GM21526 (cell line): Measurements from ENCODE around the gene GLS.

ENCODE experiments used
- ATAC-seq: cut with Tn5 transposase; IDR thresholded peaks from one replicate; pipeline ENCODE4 v1.9.1; 2021; ENCODE audit warnings: moderate library complexity; ENCODE audit not compliant: unreplicated experiment, low FRiP score

Gene GLS

DNA sequence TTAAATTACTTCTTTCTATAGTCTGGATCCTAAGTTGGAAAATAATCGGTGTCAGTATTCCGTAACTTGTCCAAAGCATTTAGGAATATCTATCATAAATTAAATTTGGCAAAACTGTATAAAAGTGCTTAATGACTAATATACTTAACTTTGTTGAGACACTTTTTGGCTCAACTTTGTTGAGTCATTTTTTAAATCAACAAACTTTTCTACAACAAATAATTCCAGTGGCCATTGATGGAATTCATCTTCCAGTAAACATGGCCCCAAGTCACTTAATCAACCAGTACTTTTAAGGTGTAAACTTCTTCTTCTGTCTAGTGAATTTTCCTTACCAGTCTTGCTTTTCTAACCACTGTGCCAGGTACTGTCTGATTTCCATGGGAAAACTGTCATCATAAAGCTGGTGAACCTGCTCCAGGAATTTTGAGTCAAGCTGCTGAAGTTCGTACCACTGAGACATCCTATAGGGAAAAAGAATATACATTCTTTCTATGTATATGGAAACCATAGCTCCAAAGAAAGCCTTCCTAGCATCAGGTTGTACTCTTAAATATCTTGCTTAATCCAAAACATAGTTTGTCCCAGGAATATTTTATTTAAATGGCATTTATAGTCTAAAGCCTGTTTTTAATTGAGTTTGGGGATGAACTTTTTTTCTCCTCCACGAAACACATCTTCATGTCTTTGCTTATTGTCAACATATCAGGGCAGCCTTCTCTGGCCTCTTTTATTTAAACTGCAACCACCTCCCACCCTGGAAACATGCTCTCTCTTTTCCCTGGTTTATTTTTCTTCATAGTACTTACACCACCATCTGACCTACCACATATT lies 129.1 kb downstream of the GLS start:
- ATAC-seq: no peak

DNA sequence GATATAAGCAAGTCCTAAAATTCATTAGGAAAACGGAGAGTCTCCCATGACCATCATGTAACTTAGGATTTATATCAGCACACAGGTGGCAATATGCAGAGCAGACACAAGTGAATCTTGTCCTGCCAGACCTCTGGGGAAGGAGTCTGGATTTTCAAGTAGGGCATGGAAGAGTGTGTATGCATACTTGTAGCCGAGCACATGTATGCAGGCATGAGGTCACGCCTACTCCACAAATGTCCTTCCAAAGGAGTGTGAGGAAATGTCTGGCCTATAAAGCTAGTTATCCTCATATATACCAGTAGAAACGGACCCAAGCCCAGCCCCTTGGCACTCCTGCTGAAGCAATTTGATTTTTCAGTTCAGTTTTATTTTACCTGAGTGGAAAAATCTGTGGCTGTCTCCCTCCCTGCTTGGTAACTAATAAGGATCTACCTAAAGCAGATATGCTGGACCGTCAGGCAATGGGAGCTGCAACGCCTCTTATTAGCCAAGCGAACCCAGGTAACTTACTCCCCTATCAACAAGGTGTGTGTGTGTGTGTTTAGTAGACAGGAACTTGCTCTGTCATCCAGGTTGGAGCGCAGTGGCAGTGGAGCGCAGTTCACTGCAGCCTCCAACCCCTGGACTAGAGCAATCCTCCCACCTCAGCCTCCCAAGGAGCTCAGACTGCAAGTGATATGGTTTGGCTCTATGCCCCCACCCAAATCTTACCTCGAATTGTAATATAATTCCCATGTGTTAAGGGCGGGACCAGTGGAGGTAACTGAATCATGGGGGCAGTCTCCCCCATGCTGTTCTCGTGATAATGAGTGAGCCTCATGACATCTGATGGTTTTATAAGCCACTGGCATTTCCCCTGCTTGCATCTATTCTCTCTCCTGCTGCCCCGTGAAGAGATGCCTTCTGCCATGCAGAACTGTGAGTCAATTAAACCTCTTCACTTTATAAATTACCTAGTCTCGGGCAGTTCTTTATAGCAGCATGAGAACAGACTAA lies 130.6 kb downstream of the GLS start:
- no peak for ATAC-seq

DNA sequence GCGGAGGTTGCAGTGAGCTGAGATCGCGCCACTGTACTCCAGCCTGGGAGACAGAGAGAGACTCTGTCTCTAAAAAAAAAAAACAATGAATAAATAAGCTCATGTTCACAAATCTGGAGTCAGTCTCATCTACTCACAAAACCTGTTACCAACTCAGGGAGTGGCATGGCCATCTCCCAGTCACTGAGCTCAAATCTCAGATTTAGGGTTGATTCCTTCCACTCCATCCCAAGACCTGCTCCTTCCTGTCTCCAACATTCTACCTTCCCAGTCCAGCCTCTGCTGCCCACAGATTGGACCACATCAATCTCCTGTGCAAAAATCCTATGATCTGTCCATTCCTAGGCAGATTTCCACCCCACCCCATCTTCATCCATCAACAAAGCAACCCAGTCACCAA lies 131.7 kb downstream of the GLS start:
- no peak for ATAC-seq

DNA sequence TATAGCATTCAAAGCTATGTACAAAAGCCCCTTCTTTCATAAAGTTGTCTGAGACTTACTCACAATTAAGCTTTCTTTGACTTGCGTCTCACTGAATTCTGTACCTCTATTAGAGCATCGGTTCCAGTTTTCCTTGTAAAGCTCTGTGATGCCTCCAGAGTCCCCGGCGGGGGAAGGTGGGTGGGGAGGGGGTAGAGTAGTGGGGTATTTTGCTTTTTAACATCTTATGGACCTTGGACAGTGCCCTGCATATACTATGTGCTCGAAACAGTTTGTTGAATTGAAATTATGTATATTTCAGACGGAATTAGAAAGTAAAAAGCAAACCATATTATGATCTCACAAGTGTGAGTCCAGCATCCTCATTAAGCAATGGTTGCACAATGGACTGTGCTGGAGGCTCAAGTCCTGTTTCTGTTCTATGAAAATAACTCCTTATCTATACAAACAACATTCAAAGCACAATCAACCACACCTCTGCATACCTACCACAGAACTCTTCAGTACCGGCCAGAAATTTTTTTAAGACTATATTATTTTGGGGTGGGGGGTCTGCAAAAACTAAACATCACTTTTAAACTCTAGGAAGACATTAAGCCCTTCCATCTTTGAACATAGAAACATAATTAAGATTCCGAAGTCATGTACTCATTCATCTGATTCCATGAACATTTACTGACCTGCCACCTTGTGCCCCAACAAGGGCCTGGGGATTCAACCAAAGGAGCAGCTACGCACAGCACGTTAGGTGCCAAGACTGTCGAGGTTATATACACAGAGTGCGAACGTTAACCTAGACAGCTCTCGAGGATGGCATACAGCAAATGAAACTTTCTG lies 132.4 kb downstream of the GLS start:
- ATAC-seq: no peak

DNA sequence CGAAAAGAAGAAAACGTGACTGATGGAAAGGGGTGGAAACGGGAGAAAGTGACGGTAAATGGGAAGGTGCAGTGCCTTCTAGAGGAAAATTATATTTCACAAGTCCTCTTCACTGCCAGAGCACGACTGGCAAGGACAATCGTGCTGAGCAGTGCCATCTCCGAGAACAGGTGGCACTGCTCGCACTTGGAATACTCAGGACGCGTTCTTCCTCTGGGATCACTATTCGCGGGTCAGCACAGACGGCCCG lies 133.0 kb downstream of the GLS start:
- ATAC-seq: no peak

DNA sequence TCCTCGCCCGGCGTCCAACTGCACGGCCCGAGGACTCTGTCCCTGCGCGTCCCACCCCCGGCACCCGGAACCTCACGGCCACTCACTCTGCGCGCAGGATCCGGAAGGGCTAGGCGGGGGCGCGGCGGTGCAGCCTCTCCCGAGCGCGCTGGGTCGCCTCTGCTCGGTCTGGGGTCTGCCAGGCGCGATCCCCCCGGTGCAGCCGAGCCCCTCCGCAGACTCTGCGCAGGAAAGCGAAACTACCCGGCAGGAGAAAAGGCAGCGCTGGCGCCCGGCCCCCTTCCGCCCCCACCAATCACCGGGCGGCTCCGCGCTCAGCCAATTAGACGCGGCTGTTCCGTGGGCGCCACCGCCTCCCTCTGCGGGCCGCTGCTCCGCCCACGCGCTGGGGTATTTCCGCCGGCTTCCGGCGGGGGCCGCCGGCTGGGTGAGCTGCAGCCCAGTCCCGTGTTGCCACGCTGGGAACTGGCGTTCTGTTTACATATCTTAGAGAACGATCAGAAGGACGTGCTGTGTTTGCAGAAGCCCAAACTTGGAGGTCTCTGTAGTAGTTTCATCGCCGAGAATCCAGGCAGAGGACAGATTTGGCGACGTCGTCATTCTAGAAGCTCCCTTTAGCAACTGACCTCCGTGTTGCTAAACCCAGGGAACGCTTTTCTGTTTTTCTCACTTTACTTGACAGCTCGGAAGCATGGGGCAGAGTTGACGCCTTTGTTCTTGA lies 133.5 kb downstream of the GLS start, which contains the start of gene STAT1:
Gene STAT1, minus strand, starts transcription at position 240 of the 721 bp plus-strand sequence. CDS start 4,168 bp downstream, outside the sequence.
- peak; percentile 84 for ATAC-seq

DNA sequence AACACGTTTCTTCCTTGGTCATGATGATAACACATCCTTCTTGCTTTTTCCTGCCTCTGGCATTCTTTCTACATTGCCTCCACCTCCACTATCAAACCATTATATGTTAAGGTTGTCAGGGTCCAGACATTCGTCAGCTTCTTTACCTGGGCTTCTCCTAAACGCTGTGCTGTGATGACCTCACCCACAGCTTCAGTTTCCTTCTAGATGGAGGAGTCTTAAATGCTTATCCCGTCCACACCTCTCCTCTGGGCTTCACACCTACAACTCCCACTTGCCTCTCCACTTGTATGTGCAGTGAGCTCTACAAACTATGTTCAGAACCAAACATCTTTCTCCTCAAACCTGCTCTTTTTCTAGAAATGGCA lies 134.0 kb downstream of the GLS start:
- peak; percentile 6 for ATAC-seq
